Measurements from ENCODE around the gene UBR1. TPM values are rescaled to one million over a fixed set of nuclear protein-coding genes. Genes with fewer than 3 reads are reported as not detected.
"Not testable (repeated sequence)": the region's sequence is repeated elsewhere in the genome, so short reads cannot be mapped to it uniquely, and the experiment has no call there.

Gene UBR1
- total RNA-seq, 4 donors from 2014 or later = 39.3 to 50.5 (median 40.8) TPM

GRCh38 chr15:43048935-43049334 is 56.9 kb downstream of the UBR1 start:
- intact Hi-C loops (cut with DNase I) = no loop called here
- no peak for DNase-seq
- Histone ChIP-seq H3K27ac (no peak overlapping the region), H3K36me3 (peaks cover 4 to 12% of the 10 kb centered on the region in 2 donors), H3K9me3 (no peaks in the 10 kb centered on the region), H3K4me1 (no peaks in the 10 kb centered on the region), H3K4me3 (replicated peaks in 1 of 3) (no peak overlapping the region), H3K27me3 (no peaks in the 10 kb centered on the region)
- 96 to 100% methylated on average over 2 of the region's 2 CpGs for WGBS, 2 donors
- TF ChIP-seq POLR2A (IDR thresholded peaks at IDR 0.05) (no peak), CTCF (IDR thresholded peaks at IDR 0.05) (no peak)

GRCh38 chr15:43046484-43046883 is 59.4 kb downstream of the UBR1 start:
- 93 to 95% methylated on average over 2 of the region's 2 CpGs for WGBS, 2 donors
- H3K36me3 ChIP-seq = peaks cover 12 to 18% of the 10 kb centered on the region in 2 donors
- intact Hi-C loops (cut with DNase I) = no loop called here
- no peak overlapping the region for H3K4me3 ChIP-seq (replicated peaks in 1 of 3)
- TF ChIP-seq CTCF (IDR thresholded peaks at IDR 0.05) = no peak
- no peak for TF ChIP-seq POLR2A (IDR thresholded peaks at IDR 0.05)
- H3K27me3 ChIP-seq = no peaks in the 10 kb centered on the region
- H3K27ac ChIP-seq = no peak overlapping the region
- H3K4me1 ChIP-seq = no peaks in the 10 kb centered on the region
- no peak for DNase-seq
- no peaks in the 10 kb centered on the region for H3K9me3 ChIP-seq

DNA sequence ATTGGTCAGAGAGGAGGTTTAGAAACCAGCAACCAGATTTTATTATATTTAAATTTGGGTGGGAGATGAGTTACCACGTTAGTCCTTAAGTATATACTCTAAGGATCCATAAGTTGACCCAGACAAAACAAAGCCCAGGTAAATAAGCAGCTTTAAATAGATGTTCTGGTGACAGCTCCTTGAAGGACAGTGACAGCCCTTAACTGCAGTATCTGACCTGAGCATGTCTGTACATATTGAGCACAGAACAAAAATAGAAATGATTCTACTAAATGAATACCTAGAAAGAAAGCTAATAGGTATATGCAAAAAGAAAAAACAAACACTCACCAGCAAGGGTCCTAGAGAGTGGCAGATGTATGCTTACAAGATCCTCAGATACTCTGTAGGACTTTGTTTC is 63.0 kb downstream of the UBR1 start:
- intact Hi-C loops (cut with DNase I) = no loop called here
- DNase-seq = no peak
- TF ChIP-seq CTCF (IDR thresholded peaks at IDR 0.05) (no peak), POLR2A (IDR thresholded peaks at IDR 0.05) (no peak)
- H3K36me3 ChIP-seq = peaks cover 15 to 29% of the 10 kb centered on the region in 2 donors
- H3K9me3 ChIP-seq = no peaks in the 10 kb centered on the region
- no peaks in the 10 kb centered on the region for H3K27me3 ChIP-seq
- no peak overlapping the region for H3K27ac ChIP-seq
- no peak overlapping the region for H3K4me3 ChIP-seq (replicated peaks in 1 of 3)
- no peaks in the 10 kb centered on the region for H3K4me1 ChIP-seq
- 87 to 88% methylated on average over 1 of the region's 1 CpG for WGBS, 2 donors

DNA sequence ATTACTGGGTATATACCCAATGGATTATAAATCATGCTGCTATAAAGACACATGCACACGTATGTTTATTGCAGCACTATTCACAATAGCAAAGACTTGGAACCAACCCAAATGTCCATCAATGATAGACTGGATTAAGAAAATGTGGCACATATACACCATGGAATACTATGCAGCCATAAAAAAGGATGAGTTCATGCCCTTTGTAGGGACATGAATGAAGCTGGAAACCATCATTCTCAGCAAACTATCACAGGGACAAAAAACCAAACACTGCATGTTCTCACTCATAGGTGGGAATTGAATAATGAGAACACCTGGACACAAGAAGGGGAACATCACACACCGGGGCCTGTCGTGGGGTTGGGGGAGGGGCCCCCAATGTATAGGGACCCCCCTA is 64.8 kb downstream of the UBR1 start:
- H3K27me3 ChIP-seq; H3K4me3 ChIP-seq (replicated peaks in 1 of 3); H3K9me3 ChIP-seq; intact Hi-C loops (cut with DNase I); H3K27ac ChIP-seq; DNase-seq; H3K4me1 ChIP-seq: not testable (repeated sequence)
- WGBS, 2 donors = 95 to 100% methylated on average over 3 of the region's 3 CpGs
- peaks cover 15 to 27% of the 10 kb centered on the region in 2 donors for H3K36me3 ChIP-seq

DNA sequence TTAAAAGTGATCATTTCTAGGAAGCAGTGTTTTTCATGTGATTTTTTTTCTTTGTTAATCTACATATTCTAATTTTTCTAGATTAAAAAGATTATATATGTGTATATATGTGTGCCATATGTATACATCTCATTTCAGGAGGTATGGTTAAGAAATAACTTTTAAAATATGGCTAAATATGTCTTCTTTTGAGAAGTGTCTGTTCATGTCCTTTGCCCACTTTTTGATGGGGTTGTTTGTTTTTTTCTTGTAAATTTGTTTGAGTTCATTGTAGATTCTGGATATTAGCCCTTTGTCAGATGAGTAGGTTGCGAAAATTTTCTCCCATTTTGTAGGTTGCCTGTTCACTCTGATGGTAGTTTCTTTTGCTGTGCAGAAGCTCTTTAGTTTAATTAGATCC is 70.6 kb downstream of the UBR1 start:
- H3K4me3 ChIP-seq (replicated peaks in 1 of 3); H3K27me3 ChIP-seq; H3K4me1 ChIP-seq; intact Hi-C loops (cut with DNase I); H3K9me3 ChIP-seq; DNase-seq; H3K27ac ChIP-seq: not testable (repeated sequence)
- peaks cover 6 to 11% of the 10 kb centered on the region in 2 donors for H3K36me3 ChIP-seq
- 90 to 100% methylated on average over 1 of the region's 1 CpG for WGBS, 2 donors

DNA sequence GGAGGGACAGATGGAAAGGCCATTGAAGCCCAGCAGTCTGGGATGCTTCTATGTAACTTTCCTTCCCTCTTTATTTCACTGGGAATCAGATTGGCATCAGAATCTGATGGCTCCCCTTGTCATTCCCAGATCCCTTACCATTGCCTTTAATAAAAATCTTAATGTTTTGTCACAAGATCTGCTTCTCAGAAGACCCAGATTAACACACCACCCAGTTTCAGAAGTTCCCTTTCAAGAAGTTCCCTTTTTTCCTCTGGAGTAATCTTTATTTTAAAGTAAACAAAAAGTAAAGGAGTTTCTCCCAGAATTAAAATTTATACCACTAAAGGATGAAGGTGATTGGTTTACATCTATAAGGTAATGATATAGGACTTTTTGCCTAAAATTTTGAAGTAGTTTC is 76.4 kb downstream of the UBR1 start:
- intact Hi-C loops (cut with DNase I) = no loop called here

More for the DNA sequence above, 76.4 kb downstream of the UBR1 start:
- H3K9me3 ChIP-seq = no peaks in the 10 kb centered on the region
- H3K27ac ChIP-seq = no peak overlapping the region
- H3K27me3 ChIP-seq = no peaks in the 10 kb centered on the region
- TF ChIP-seq CTCF (IDR thresholded peaks at IDR 0.05) (no peak), POLR2A (IDR thresholded peaks at IDR 0.05) (no peak)
- no peaks in the 10 kb centered on the region for H3K4me1 ChIP-seq
- peaks cover 8 to 20% of the 10 kb centered on the region in 2 donors for H3K36me3 ChIP-seq
- no peak for DNase-seq
- no peak overlapping the region for H3K4me3 ChIP-seq (replicated peaks in 1 of 3)
